ENCODE data around the gene SEMA7A. TPM values are rescaled to one million over a fixed set of nuclear protein-coding genes. Genes with fewer than 3 reads are reported as not detected.

The SEMA7A gene
- total RNA-seq, 2 donors from 2014 or later = 11.7 to 44.9 TPM

- H3K27ac Mint-ChIP-seq = peak overlapping the region; percentile 72
- no peaks in the 10 kb centered on the region for H3K27me3 Mint-ChIP-seq
- peak overlapping the region; percentile 90 for H3K4me3 Mint-ChIP-seq
- H3K9me3 Mint-ChIP-seq = no peaks in the 10 kb centered on the region
- no peak for ATAC-seq (replicated peaks)
- peaks cover 39% of the 10 kb centered on the region for H3K4me1 Mint-ChIP-seq
- H3K36me3 Mint-ChIP-seq (ENCODE audit: low read depth) = peaks cover 83% of the 10 kb centered on the region
These were observed 4.6 kb downstream of the SEMA7A start for GRCh38 chr15:74428970-74429780.

- H3K36me3 Mint-ChIP-seq (ENCODE audit: low read depth) = peaks cover 90% of the 10 kb centered on the region
- ATAC-seq (replicated peaks) = no peak
- peak overlapping the region; percentile 78 for H3K27ac Mint-ChIP-seq
- H3K4me1 Mint-ChIP-seq = peaks cover 38% of the 10 kb centered on the region
- no peaks in the 10 kb centered on the region for H3K9me3 Mint-ChIP-seq
- no peaks in the 10 kb centered on the region for H3K27me3 Mint-ChIP-seq
- H3K4me3 Mint-ChIP-seq = peak overlapping the region; percentile 32
These were observed 5.3 kb downstream of the SEMA7A start for GRCh38 chr15:74428442-74428787.

DNA sequence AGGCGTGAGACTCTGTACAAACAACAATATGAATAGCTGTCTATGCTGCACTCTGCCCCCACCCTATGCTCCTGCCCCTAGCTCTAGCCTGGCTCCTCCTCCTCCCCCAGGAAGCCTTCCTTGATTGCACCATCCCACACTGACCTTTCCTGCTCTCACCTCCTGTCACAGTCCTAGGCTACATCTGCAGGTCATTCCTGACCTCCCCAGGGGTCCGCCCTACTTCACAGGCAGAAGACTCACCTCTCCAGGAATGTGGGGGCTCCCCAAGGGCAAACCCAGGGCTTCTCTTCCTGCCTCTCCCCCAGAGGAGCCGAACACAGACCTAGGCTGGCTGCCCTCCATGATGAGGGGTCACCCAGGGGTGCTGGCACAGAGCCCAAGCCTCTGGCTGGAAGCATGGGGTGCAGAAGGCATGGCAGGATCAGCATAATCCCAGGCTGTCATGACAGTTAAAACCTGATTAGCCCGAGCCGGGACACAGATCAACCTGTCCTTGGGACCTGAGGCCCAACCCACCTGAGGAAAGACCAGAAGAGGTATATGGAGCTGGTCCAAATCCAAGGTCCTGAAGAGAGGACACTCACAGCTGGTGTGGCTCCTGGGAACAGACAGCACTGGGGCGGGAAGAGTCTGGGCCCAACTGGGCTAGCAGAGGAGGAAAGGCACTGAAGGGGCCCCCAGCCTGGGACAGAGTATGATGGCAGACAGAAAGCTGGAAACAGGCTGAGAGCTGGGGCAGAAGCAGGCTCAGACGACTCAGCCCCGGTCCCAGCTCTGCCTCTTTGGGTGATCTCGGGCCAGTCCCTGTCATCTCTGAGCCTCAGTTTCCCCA, 5.9 kb downstream of the SEMA7A start:
- no peaks in the 10 kb centered on the region for H3K9me3 Mint-ChIP-seq
- peaks cover 92% of the 10 kb centered on the region for H3K36me3 Mint-ChIP-seq (ENCODE audit: low read depth)
- peak overlapping the region; percentile 78 for H3K27ac Mint-ChIP-seq
- H3K27me3 Mint-ChIP-seq = no peaks in the 10 kb centered on the region
- no peak for ATAC-seq (replicated peaks)
- H3K4me1 Mint-ChIP-seq = peaks cover 38% of the 10 kb centered on the region
- peak overlapping the region; percentile 32 for H3K4me3 Mint-ChIP-seq

DNA sequence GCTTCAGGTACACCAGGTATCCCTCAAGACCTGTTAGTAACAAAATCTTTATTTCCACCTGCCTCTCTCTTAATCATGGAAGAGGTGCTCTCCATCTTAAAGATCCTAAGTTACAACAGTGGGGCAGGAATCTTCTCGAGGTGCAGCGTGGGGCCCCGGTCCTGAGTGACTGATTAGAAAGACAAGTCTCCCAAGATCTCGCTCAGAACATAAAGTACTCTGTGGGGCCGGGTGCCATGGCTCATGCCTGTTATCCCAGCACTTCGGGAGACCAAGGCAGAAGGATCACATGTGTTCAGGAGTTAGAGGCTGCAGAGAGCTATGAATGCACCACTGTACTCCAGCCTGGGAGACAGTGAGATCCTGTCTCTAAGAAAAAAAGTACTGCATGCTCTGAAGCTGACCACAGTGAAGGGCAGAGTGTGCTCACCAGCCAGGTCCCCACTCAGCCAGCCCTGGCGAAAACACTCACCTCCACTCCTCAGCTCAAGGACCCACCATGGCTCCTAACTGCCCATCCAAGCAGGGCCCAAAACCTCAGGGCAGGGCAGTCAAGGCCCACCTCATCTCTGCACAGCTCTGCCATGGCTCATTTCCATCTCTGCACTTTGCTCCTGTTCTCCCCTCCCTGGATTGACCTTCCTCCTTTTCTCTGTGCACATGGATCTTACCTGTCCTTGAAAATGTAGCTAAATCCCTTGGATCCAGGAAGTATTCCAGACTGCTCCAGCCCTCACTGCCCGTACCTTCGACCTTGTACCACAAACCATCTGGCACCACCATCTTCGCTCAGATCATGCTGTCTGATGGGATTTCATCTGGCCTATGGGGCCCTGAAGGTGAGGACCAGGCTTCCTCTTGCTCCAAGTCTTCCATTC, 7.1 kb downstream of the SEMA7A start:
- H3K9me3 Mint-ChIP-seq = no peaks in the 10 kb centered on the region
- H3K4me3 Mint-ChIP-seq = no peak overlapping the region
- peak overlapping the region; percentile 52 for H3K27ac Mint-ChIP-seq
- no peak for ATAC-seq (replicated peaks)
- no peaks in the 10 kb centered on the region for H3K27me3 Mint-ChIP-seq
- H3K36me3 Mint-ChIP-seq (ENCODE audit: low read depth) = peaks cover 84% of the 10 kb centered on the region
- peaks cover 35% of the 10 kb centered on the region for H3K4me1 Mint-ChIP-seq

DNA sequence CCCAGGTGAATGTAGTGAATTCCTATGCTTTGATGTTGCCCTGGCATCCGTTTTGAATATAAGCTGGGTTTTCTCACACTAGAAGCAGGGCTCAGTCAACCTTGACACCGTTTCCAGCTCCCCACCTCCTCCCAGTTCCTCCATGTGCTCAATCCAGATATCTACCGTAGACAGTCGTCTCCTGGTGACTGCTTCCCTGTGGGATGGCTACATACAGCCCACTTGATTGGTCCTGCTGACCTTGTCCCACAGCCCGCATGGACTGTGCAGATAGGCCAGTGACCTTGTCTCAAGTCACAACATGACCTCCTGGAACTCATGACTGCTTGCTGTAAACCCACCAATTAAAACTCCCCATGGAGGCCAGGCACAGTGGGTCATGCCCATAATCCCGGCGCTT, 8.1 kb downstream of the SEMA7A start:
- ATAC-seq (replicated peaks) = no peak
- Mint-ChIP-seq H3K27ac (peak overlapping the region; percentile 52), H3K27me3 (no peaks in the 10 kb centered on the region), H3K4me1 (peaks cover 26% of the 10 kb centered on the region), H3K9me3 (no peaks in the 10 kb centered on the region), H3K4me3 (no peak overlapping the region), H3K36me3 (ENCODE audit: low read depth) (peaks cover 81% of the 10 kb centered on the region)

GRCh38 chr15:74424901-74425528, 8.7 kb downstream of the SEMA7A start:
- H3K9me3 Mint-ChIP-seq = no peaks in the 10 kb centered on the region
- peaks cover 81% of the 10 kb centered on the region for H3K36me3 Mint-ChIP-seq (ENCODE audit: low read depth)
- no peak for ATAC-seq (replicated peaks)
- no peak overlapping the region for H3K4me3 Mint-ChIP-seq
- peaks cover 25% of the 10 kb centered on the region for H3K4me1 Mint-ChIP-seq
- peak overlapping the region; percentile 63 for H3K27ac Mint-ChIP-seq
- H3K27me3 Mint-ChIP-seq = no peaks in the 10 kb centered on the region

DNA sequence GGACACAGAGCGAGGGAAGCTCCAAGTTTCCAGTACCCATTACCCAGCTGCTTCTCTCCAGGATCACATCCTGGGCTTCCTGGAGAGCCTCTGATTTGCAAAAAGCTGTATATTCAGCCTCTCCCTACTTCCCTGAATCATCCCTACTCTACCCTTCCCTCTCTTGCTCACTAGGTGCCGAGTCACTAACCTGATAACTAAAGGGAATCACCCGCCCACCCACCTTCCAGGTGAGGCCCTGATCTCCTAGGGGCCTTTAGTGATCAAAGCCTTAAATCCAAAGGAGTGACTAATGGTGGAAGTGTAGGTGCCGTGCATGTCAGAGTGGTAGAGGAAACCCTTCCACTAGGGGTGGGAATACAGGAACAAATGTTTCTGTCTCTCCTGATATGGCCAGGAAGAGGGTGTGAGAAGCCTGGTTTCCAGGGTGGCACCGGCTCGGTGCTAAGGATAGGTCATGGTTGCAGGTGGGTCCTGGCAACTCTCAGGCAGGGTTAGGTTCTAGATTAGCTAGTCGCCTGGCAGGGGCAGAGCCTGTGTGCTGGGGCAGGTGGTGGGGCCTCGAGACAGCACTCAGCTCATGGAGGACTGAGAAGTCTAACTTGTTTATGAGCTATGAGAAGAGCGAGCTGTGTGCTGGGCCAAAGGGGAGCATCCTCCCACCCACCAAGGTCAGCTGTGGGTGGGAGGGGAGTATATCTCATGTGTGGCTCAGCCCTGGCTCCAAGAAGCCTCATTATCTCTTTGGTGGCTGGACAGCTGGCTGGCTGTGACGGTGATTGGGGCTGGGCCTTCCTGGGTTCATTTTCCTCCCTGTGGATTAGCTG, 10.1 kb downstream of the SEMA7A start:
- peaks cover 85% of the 10 kb centered on the region for H3K36me3 Mint-ChIP-seq (ENCODE audit: low read depth)
- no peak overlapping the region for H3K4me3 Mint-ChIP-seq
- H3K9me3 Mint-ChIP-seq = no peaks in the 10 kb centered on the region
- no peaks in the 10 kb centered on the region for H3K27me3 Mint-ChIP-seq
- H3K4me1 Mint-ChIP-seq = peaks cover 19% of the 10 kb centered on the region
- H3K27ac Mint-ChIP-seq = peak overlapping the region; percentile 63
- ATAC-seq (replicated peaks) = peak; percentile 40

- no peak for ATAC-seq (replicated peaks)
- Mint-ChIP-seq H3K4me3 (no peak overlapping the region), H3K27ac (no peak overlapping the region), H3K9me3 (no peaks in the 10 kb centered on the region), H3K36me3 (ENCODE audit: low read depth) (peaks cover 85% of the 10 kb centered on the region), H3K27me3 (no peaks in the 10 kb centered on the region), H3K4me1 (peaks cover 13% of the 10 kb centered on the region)
These were observed 10.9 kb downstream of the SEMA7A start for GRCh38 chr15:74422652-74423430.

- ATAC-seq (replicated peaks) = no peak
- Mint-ChIP-seq H3K27me3 (no peaks in the 10 kb centered on the region), H3K4me1 (peaks cover 9% of the 10 kb centered on the region), H3K36me3 (ENCODE audit: low read depth) (peaks cover 85% of the 10 kb centered on the region), H3K9me3 (no peaks in the 10 kb centered on the region), H3K27ac (no peak overlapping the region), H3K4me3 (no peak overlapping the region)
These were observed 11.5 kb downstream of the SEMA7A start for GRCh38 chr15:74422265-74422651.

- Mint-ChIP-seq H3K36me3 (ENCODE audit: low read depth) (peaks cover 85% of the 10 kb centered on the region), H3K27ac (peak overlapping the region; percentile 28), H3K27me3 (no peaks in the 10 kb centered on the region), H3K4me3 (no peak overlapping the region), H3K4me1 (peaks cover 6% of the 10 kb centered on the region), H3K9me3 (no peaks in the 10 kb centered on the region)
- no peak for ATAC-seq (replicated peaks)
These were observed 12.2 kb downstream of the SEMA7A start for GRCh38 chr15:74421302-74422245.

GRCh38 chr15:74420193-74420905, 13.4 kb downstream of the SEMA7A start:
- peaks cover 12% of the 10 kb centered on the region for H3K4me1 Mint-ChIP-seq
- no peak overlapping the region for H3K4me3 Mint-ChIP-seq
- no peak overlapping the region for H3K27ac Mint-ChIP-seq
- ATAC-seq (replicated peaks) = no peak
- H3K27me3 Mint-ChIP-seq = no peaks in the 10 kb centered on the region
- H3K36me3 Mint-ChIP-seq (ENCODE audit: low read depth) = peaks cover 85% of the 10 kb centered on the region
- no peaks in the 10 kb centered on the region for H3K9me3 Mint-ChIP-seq
